ENCODE data around the gene ZNF236. TPM values are rescaled to one million over a fixed set of nuclear protein-coding genes. Genes with fewer than 3 reads are reported as not detected.

ZNF236 gene
- total RNA-seq, 1 donor from 2014 or later = 32.5 TPM

DNA sequence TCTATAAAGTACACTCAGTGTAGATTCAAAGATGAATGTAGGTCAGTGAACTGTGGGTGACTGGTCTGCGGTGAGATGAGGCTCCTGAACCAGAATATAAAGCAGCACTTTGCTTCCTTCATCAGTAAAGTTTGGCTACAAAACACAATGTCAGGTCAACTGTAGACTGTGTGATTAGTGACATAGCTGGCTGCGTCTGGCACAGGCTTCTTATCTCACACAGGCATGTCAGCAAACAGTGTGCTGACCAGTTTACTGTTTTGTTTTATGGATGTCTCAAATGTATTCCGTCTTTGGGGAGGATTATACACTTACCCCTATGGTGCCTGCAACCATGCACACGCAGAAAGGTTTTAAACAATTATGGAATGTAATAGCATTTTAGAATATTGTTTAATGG is 87.1 kb downstream of the ZNF236 start:
- H3K4me3 Mint-ChIP-seq = no peak overlapping the region
- no peaks in the 10 kb centered on the region for H3K27me3 Mint-ChIP-seq (ENCODE audit: low read depth)
- H3K36me3 Mint-ChIP-seq = peaks cover 40% of the 10 kb centered on the region
- H3K4me1 Mint-ChIP-seq = no peaks in the 10 kb centered on the region
- no peak for DNase-seq (ENCODE audit: low spot score in 2 of 2, unreplicated experiment in 2 of 2)
- TF ChIP-seq, protein P1, sequence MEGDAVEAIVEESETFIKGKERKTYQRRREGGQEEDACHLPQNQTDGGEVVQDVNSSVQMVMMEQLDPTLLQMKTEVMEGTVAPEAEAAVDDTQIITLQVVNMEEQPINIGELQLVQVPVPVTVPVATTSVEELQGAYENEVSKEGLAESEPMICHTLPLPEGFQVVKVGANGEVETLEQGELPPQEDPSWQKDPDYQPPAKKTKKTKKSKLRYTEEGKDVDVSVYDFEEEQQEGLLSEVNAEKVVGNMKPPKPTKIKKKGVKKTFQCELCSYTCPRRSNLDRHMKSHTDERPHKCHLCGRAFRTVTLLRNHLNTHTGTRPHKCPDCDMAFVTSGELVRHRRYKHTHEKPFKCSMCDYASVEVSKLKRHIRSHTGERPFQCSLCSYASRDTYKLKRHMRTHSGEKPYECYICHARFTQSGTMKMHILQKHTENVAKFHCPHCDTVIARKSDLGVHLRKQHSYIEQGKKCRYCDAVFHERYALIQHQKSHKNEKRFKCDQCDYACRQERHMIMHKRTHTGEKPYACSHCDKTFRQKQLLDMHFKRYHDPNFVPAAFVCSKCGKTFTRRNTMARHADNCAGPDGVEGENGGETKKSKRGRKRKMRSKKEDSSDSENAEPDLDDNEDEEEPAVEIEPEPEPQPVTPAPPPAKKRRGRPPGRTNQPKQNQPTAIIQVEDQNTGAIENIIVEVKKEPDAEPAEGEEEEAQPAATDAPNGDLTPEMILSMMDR (IDR thresholded peaks at IDR 0.05; ENCODE audit: unreplicated experiment) = no peak
- no peaks in the 10 kb centered on the region for H3K9me3 Mint-ChIP-seq
- H3K27ac Mint-ChIP-seq = no peak overlapping the region

DNA sequence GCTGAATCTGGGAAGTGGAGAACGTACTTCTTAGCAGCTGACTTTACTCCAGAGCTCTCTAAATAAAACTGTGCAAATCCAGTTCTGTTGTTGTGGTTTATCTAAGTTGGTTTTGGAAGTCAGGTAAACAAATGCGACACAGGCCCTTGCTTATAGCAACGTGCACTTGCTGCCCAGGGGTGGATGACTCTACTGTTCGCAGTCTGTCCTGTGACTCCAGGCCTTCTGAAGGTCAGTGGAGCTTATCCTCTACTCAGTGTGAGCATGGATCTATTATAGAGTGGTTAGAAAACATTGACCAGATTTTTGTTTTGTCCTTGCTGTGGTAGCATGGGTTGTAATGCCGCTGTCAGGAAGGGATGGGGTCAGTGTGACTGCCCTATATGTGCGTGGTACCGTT is 89.1 kb downstream of the ZNF236 start:
- H3K4me3 Mint-ChIP-seq = no peak overlapping the region
- H3K27ac Mint-ChIP-seq = no peak overlapping the region
- H3K9me3 Mint-ChIP-seq = no peaks in the 10 kb centered on the region
- no peaks in the 10 kb centered on the region for H3K4me1 Mint-ChIP-seq
- TF ChIP-seq, protein P1 (IDR thresholded peaks at IDR 0.05; ENCODE audit: unreplicated experiment) = no peak
- peaks cover 44% of the 10 kb centered on the region for H3K36me3 Mint-ChIP-seq
- H3K27me3 Mint-ChIP-seq (ENCODE audit: low read depth) = no peaks in the 10 kb centered on the region
- DNase-seq (ENCODE audit: low spot score in 2 of 2, unreplicated experiment in 2 of 2) = no peak

DNA sequence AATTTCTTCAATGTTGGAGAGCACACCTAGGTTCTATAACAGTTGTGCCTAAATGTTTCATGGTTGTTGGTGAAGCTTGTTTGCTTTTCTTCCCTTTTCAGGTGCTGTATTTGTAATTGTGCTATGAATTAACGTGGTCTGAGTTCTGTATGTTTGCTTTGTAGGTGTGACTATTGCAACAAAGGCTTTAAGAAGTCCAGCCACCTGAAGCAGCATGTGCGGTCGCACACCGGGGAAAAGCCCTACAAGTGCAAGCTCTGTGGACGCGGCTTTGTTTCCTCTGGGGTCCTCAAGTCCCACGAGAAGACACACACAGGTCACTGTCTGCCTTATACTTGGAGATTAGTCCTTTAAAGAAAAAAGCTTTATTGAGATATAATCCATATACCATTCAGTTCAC is 91.2 kb downstream of the ZNF236 start:
- no peaks in the 10 kb centered on the region for H3K9me3 Mint-ChIP-seq
- H3K27me3 Mint-ChIP-seq (ENCODE audit: low read depth) = no peaks in the 10 kb centered on the region
- no peak overlapping the region for H3K4me3 Mint-ChIP-seq

DNA sequence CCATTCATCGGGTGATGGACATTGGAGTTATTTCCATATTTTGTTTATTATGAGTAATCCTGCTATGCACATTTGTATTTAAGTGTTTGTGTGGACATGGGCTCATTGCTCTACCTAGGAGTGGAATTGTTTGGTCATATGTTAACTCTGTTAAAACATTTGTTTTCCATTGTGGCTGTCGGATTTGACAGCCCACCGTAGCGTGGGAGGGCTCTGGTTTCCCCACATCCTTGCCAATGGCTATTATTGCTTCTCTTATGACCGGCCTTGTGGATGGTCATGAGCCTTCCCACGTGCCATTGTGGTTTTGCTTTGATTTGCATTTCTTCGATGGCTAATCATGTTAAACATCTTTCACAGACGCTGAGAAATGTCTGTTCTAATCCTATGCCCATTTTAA is 92.0 kb downstream of the ZNF236 start:
- Mint-ChIP-seq H3K27ac (no peak overlapping the region), H3K4me3 (no peak overlapping the region), H3K27me3 (ENCODE audit: low read depth) (no peaks in the 10 kb centered on the region), H3K9me3 (no peaks in the 10 kb centered on the region), H3K4me1 (no peaks in the 10 kb centered on the region), H3K36me3 (peaks cover 40% of the 10 kb centered on the region)
- TF ChIP-seq, protein P1 (IDR thresholded peaks at IDR 0.05; ENCODE audit: unreplicated experiment) = no peak
- DNase-seq (ENCODE audit: low spot score in 2 of 2, unreplicated experiment in 2 of 2) = no peak

More for the DNA sequence above, 91.2 kb downstream of the ZNF236 start:
- no peak for DNase-seq (ENCODE audit: low spot score in 2 of 2, unreplicated experiment in 2 of 2)
- H3K4me1 Mint-ChIP-seq = no peaks in the 10 kb centered on the region
- TF ChIP-seq, protein P1 (IDR thresholded peaks at IDR 0.05; ENCODE audit: unreplicated experiment) = no peak
- H3K27ac Mint-ChIP-seq = no peak overlapping the region
- H3K36me3 Mint-ChIP-seq = peaks cover 40% of the 10 kb centered on the region

DNA sequence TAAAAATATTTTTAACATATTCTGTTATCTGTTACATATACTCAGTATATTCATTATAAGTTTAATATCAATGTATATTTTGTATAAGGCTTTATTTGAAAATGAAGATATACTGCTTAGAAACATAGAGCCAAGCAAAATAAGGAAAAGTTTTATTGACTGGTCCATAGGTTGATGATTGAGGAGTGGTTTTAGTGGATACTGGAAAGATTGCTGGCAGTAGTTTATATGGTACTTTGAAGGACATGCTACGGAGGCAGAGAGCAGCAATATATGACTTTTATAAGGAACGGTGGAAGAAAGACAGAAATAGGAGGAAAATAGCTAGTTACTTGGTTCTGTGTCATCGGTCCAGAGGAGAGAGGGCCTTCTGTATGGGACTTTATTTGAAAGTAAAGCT is 92.4 kb downstream of the ZNF236 start:
- H3K27me3 Mint-ChIP-seq (ENCODE audit: low read depth) = no peaks in the 10 kb centered on the region
- no peaks in the 10 kb centered on the region for H3K4me1 Mint-ChIP-seq
- no peaks in the 10 kb centered on the region for H3K9me3 Mint-ChIP-seq
- H3K27ac Mint-ChIP-seq = no peak overlapping the region
- DNase-seq (ENCODE audit: low spot score in 2 of 2, unreplicated experiment in 2 of 2) = no peak
- no peak overlapping the region for H3K4me3 Mint-ChIP-seq
- peaks cover 43% of the 10 kb centered on the region for H3K36me3 Mint-ChIP-seq
- TF ChIP-seq, protein P1 (IDR thresholded peaks at IDR 0.05; ENCODE audit: unreplicated experiment) = no peak

DNA sequence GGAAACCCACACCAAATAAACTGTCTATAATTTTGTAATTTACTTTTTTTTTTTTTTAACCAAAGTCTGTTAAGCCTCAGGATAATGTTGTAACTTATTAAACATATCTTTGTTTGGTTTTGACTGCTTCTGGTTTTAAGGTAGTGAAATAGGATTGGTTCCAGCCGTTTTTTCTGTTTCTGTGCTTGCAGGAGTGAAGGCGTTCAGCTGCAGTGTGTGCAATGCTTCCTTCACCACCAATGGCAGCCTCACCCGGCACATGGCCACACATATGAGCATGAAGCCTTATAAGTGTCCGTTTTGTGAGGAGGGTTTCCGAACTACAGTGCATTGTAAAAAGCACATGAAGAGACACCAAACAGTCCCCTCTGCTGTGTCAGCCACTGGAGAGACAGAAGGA is 93.1 kb downstream of the ZNF236 start:
- TF ChIP-seq, protein P1 (IDR thresholded peaks at IDR 0.05; ENCODE audit: unreplicated experiment) = no peak
- H3K4me1 Mint-ChIP-seq = no peaks in the 10 kb centered on the region
- DNase-seq (ENCODE audit: low spot score in 2 of 2, unreplicated experiment in 2 of 2) = no peak
- no peaks in the 10 kb centered on the region for H3K9me3 Mint-ChIP-seq
- H3K36me3 Mint-ChIP-seq = peaks cover 40% of the 10 kb centered on the region
- H3K27me3 Mint-ChIP-seq (ENCODE audit: low read depth) = no peaks in the 10 kb centered on the region
- H3K4me3 Mint-ChIP-seq = no peak overlapping the region
- no peak overlapping the region for H3K27ac Mint-ChIP-seq

Measured in mesothelial cell of epicardium (in vitro differentiated cells).